ENCODE measurements around the gene MAOA. TPM values are rescaled to one million over a fixed set of nuclear protein-coding genes. Genes with fewer than 3 reads are reported as not detected.
A peak's percentile ranks its signal among the peaks of the same experiment; 100 is the strongest.

MAOA gene
- total RNA-seq, 1 donor from 2014 or later, result 202 TPM

- Mint-ChIP-seq H3K27me3 (ENCODE audit: low read depth) (no peaks in the 10 kb centered on the region), H3K4me1 (ENCODE audit: low read depth) (peaks cover 43% of the 10 kb centered on the region), H3K4me3 (ENCODE audit: low read depth) (peak overlapping the region; percentile 44), H3K9me3 (peaks cover under 1% of the 10 kb centered on the region), H3K36me3 (ENCODE audit: low read depth) (peaks cover under 1% of the 10 kb centered on the region), H3K27ac (peak overlapping the region; percentile 85)
- intact Hi-C loops (cut with micrococcal nuclease), result loop anchor here (1.0 to 5.0 kb wide), 4 partner anchors 11 to 164 kb away; no protein-coding TSS in a partner anchor
- DNase-seq (ENCODE audit: low spot score), result no peak
Observed at GRCh38 chrX:43643201-43643600, 12.9 kb upstream of the MAOA start.

DNA sequence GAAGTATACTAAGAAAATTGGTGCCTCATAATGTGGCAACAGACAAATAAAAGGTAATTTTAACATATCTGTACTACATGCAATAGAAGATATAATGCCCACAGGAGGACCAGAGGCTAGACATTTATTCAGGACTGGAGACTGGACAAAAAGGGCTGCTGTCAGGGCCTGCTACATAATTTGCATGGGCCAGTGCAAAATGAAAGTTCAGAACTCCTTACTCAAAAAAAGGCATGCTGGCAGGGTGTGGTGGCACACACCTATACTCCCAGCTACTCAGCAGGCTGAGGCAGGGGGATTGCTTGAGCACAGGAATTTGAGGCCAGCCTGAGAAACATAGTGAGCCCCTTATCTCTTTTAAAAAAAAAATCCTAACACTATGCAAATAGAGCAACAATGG, 12.4 kb upstream of the MAOA start:
- Mint-ChIP-seq H3K9me3 (no peaks in the 10 kb centered on the region), H3K36me3 (ENCODE audit: low read depth) (no peaks in the 10 kb centered on the region), H3K4me3 (ENCODE audit: low read depth) (peak overlapping the region; percentile 44), H3K27me3 (ENCODE audit: low read depth) (no peaks in the 10 kb centered on the region), H3K4me1 (ENCODE audit: low read depth) (peaks cover 45% of the 10 kb centered on the region), H3K27ac (peak overlapping the region; percentile 85)
- intact Hi-C loops (cut with micrococcal nuclease), result loop anchor here (1.0 to 5.0 kb wide), 5 partner anchors 11 to 164 kb away; no protein-coding TSS in a partner anchor
- no peak for DNase-seq (ENCODE audit: low spot score)

DNA sequence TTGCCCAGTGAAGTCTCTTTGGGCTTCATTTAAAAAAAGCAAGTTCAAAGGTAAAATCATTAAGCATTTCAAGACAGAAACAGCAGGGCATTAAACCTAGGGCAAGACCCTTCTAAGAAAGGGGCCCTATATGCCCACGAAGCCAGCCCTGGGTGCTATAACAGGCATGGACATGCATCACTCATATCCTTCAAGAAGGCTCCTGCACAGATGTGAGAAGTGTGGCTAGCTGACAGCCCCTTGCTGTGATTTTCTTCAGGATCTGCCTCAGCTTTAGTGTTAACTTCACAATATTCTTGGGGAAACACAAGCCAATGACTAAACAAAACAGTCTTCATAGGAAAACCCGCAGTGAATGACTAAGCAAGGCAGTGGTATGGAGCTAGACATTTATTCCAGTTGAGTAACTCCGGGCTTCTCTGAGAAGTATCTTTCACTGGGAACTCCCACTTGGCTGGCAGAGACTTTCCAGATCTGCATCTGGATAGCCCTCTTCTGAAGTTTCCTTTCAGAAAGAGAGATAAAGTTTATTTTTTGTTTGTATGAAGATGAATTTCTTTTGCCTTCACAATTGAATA, 11.9 kb upstream of the MAOA start:
- Mint-ChIP-seq H3K4me3 (ENCODE audit: low read depth) (peak overlapping the region; percentile 13), H3K4me1 (ENCODE audit: low read depth) (peaks cover 45% of the 10 kb centered on the region), H3K9me3 (no peaks in the 10 kb centered on the region), H3K36me3 (ENCODE audit: low read depth) (no peaks in the 10 kb centered on the region), H3K27me3 (ENCODE audit: low read depth) (no peaks in the 10 kb centered on the region), H3K27ac (peak overlapping the region; percentile 85)
- intact Hi-C loops (cut with micrococcal nuclease), result loop anchor here (1.0 to 5.0 kb wide), 3 partner anchors 54 to 163 kb away; no protein-coding TSS in a partner anchor
- no peak for DNase-seq (ENCODE audit: low spot score)

DNA sequence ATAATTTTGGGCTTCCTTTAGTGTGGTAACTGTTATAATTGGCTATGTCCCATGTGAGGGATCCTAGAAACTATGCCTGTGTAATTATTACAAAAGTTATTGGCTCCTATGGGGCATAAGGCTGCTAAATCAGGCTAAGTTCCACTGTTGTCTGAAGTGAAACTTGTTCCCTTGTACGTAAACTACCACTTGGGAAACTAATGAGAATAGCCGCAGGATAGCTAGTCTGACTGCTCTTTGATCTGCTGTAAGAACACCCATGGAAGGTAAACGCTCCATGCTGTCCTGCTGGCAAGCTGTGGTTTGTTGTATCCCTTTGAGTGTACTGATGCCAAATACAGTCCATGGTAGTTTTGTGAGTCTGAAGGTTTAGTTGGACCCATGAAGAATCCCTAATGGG, 9.3 kb upstream of the MAOA start:
- no peak for DNase-seq (ENCODE audit: low spot score)
- H3K4me1 Mint-ChIP-seq (ENCODE audit: low read depth), result peaks cover 35% of the 10 kb centered on the region
- H3K4me3 Mint-ChIP-seq (ENCODE audit: low read depth), result no peak overlapping the region
- no peaks in the 10 kb centered on the region for H3K9me3 Mint-ChIP-seq
- intact Hi-C loops (cut with micrococcal nuclease), result no loop called here
- no peak overlapping the region for H3K27ac Mint-ChIP-seq
- no peaks in the 10 kb centered on the region for H3K27me3 Mint-ChIP-seq (ENCODE audit: low read depth)
- no peaks in the 10 kb centered on the region for H3K36me3 Mint-ChIP-seq (ENCODE audit: low read depth)

DNA sequence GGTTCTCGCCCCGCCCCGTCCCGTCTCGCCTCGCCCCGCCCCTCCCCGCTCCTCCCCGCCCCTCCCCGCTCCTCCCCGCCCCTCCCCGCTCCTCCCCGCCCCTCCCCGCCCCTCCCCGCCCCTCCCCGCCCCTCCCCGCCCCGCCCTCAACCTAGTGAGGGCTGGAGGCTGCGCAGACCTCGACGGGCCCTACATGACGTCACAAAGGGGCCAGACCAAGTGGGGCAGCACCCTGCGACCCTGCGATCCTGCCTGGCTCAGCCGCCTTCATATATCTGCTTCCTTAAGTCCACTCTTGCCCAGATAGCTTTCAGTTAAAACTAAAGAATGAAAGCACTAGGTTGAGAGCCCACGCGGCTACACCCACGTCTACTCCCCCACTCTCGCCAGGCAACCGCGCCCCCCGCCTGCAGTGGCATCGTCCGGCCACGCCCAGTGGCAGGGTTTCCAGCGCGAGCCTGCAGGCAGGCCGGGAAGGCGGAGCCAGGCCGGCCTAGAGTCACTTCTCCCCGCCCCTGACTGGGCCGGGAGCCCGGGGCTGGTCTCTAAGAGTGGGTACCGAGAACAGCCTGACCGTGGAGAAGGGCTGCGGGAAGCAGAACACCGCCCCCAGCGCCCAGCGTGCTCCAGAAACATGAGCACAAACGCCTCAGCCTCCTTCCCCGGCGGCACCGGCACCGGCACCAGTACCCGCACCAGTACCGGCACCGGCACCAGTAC, 1.5 kb upstream of the MAOA start:
- H3K27ac Mint-ChIP-seq, result peak overlapping the region; percentile 100
- H3K36me3 Mint-ChIP-seq (ENCODE audit: low read depth), result peaks cover 19% of the 10 kb centered on the region
- no peaks in the 10 kb centered on the region for H3K9me3 Mint-ChIP-seq
- peak; percentile 86 for DNase-seq (ENCODE audit: low spot score)
- peaks cover 17% of the 10 kb centered on the region for H3K4me1 Mint-ChIP-seq (ENCODE audit: low read depth)
- intact Hi-C loops (cut with micrococcal nuclease), result loop anchor here (1.0 to 10.0 kb wide), 5 partner anchors 11 to 1220 kb away; partner anchors contain the start of gene KDM6A
- peak overlapping the region; percentile 97 for H3K4me3 Mint-ChIP-seq (ENCODE audit: low read depth)
- H3K27me3 Mint-ChIP-seq (ENCODE audit: low read depth), result no peaks in the 10 kb centered on the region

- H3K4me3 Mint-ChIP-seq (ENCODE audit: low read depth), result peak overlapping the region; percentile 97
- intact Hi-C loops (cut with micrococcal nuclease), result loop anchor here (5.0 to 10.0 kb wide), 4 partner anchors 72 to 1219 kb away; partner anchors contain the start of gene KDM6A
- H3K36me3 Mint-ChIP-seq (ENCODE audit: low read depth), result peaks cover 19% of the 10 kb centered on the region
- peak overlapping the region; percentile 87 for H3K27ac Mint-ChIP-seq
- H3K27me3 Mint-ChIP-seq (ENCODE audit: low read depth), result no peaks in the 10 kb centered on the region
- DNase-seq (ENCODE audit: low spot score), result peak; percentile 21
- H3K4me1 Mint-ChIP-seq (ENCODE audit: low read depth), result peaks cover 17% of the 10 kb centered on the region
- H3K9me3 Mint-ChIP-seq, result no peaks in the 10 kb centered on the region
Observed at GRCh38 chrX:43655151-43656004, 721 bp upstream of the MAOA start.

GRCh38 chrX:43657671-43658070, 1.6 kb downstream of the MAOA start:
- H3K4me1 Mint-ChIP-seq (ENCODE audit: low read depth), result peaks cover 16% of the 10 kb centered on the region
- no peaks in the 10 kb centered on the region for H3K9me3 Mint-ChIP-seq
- H3K27ac Mint-ChIP-seq, result no peak overlapping the region
- peaks cover 19% of the 10 kb centered on the region for H3K36me3 Mint-ChIP-seq (ENCODE audit: low read depth)
- no peak for DNase-seq (ENCODE audit: low spot score)
- H3K27me3 Mint-ChIP-seq (ENCODE audit: low read depth), result no peaks in the 10 kb centered on the region
- intact Hi-C loops (cut with micrococcal nuclease), result loop anchor here (5.0 to 10.0 kb wide), 4 partner anchors 70 to 1217 kb away; partner anchors contain the start of gene KDM6A
- H3K4me3 Mint-ChIP-seq (ENCODE audit: low read depth), result peak overlapping the region; percentile 89

DNA sequence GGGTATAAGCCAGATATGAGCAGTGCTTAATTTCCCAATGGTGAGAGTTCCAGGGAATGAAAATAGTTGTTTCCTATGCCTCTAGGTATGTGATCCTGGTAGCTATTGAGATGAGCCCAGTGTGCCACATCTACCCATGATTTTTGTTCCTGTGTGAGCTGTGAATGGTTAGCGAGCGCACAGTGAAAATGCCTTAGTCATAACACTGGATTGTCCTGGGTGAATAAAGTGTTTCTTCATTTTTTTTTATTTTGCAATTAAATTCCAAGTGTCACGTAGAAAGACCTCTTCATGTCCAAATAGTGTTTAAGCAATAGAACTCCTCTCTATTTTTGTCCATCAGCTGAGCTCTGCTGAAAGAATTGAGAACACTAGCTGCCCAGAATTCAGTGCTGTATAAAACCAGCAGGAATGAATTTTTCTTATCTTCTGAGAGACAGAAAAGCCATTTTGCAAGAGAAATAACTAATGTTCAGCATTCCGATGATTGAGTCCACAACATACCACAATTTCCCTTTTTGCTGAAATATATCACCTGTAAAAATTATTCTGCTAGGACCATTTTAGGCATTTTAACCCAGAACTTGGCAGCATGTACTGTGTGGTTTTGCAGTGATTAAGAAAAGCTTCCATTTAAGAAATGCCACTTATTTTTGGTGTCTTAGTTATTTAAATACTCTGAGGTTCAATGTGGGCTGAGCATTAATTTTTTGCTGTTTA, 5.6 kb downstream of the MAOA start:
- Mint-ChIP-seq H3K27me3 (ENCODE audit: low read depth) (no peaks in the 10 kb centered on the region), H3K36me3 (ENCODE audit: low read depth) (peaks cover 46% of the 10 kb centered on the region), H3K27ac (no peak overlapping the region), H3K9me3 (no peaks in the 10 kb centered on the region), H3K4me3 (ENCODE audit: low read depth) (no peak overlapping the region), H3K4me1 (ENCODE audit: low read depth) (peaks cover 36% of the 10 kb centered on the region)
- no peak for DNase-seq (ENCODE audit: low spot score)
- intact Hi-C loops (cut with micrococcal nuclease), result no loop called here

DNA sequence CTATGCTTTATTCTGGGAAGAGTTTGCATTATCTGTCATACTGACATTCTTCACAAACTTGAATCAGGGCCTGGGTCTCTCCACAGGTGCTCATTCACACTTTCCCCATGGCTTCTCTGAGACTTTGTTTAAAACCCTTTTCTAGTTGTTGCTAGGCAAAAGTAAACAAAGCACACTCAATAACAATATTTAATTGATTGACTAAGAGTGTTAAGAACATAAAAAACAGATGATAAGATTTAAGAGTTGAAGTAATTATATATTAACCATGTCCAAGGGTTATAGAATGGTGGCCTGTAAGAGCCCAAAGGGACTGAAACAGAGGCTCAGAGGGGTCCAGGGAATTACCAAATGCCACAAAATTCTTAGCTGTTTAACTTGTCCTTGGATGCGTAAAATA, 7.1 kb downstream of the MAOA start:
- no peaks in the 10 kb centered on the region for H3K27me3 Mint-ChIP-seq (ENCODE audit: low read depth)
- intact Hi-C loops (cut with micrococcal nuclease), result no loop called here
- H3K4me1 Mint-ChIP-seq (ENCODE audit: low read depth), result peaks cover 35% of the 10 kb centered on the region
- no peaks in the 10 kb centered on the region for H3K9me3 Mint-ChIP-seq
- no peak overlapping the region for H3K27ac Mint-ChIP-seq
- no peak overlapping the region for H3K4me3 Mint-ChIP-seq (ENCODE audit: low read depth)
- no peak for DNase-seq (ENCODE audit: low spot score)
- H3K36me3 Mint-ChIP-seq (ENCODE audit: low read depth), result peaks cover 46% of the 10 kb centered on the region

DNA sequence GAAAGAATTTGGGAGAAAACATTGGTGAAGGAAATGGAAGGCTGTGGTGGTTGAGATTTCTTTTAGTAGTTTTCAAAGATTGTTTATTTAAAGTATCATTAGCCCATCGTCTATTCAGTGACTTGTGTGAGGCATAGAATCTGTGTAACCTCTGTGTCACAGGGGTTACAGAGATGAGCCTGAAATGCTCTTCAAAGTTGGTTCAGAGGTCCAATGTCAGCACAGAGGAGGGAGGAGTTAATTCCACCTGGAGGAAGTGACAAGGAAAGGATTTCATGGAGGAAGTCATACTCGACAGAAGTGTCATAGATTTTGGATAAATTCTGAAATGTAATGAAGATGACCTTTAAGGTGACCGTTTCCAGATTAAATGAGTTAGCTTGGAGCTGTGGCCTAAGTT, 8.2 kb downstream of the MAOA start:
- no peak for DNase-seq (ENCODE audit: low spot score)
- Mint-ChIP-seq H3K36me3 (ENCODE audit: low read depth) (peaks cover 43% of the 10 kb centered on the region), H3K9me3 (no peaks in the 10 kb centered on the region), H3K27me3 (ENCODE audit: low read depth) (no peaks in the 10 kb centered on the region), H3K27ac (no peak overlapping the region), H3K4me3 (ENCODE audit: low read depth) (no peak overlapping the region), H3K4me1 (ENCODE audit: low read depth) (peaks cover 31% of the 10 kb centered on the region)
- intact Hi-C loops (cut with micrococcal nuclease), result no loop called here

DNA sequence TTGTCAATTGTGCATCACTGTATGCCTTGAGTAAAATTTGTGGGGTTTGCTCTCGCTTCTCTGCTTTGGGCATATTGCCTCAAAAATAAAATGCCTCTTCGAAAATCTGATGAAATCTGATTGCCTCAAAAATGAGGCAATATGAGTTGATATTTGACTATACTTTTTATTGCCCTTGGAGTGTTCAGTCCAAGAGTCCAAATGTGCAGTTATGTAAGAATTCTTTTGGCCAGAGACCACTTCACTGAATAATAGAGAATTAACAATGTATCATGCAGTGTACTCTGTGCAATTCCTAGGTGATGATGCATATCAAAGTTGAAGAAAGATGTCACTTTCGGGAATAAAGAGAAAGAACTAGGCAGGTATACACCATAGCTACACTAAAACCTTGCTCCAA, 8.6 kb downstream of the MAOA start:
- Mint-ChIP-seq H3K4me1 (ENCODE audit: low read depth) (peaks cover 34% of the 10 kb centered on the region), H3K9me3 (no peaks in the 10 kb centered on the region), H3K36me3 (ENCODE audit: low read depth) (peaks cover 47% of the 10 kb centered on the region), H3K27me3 (ENCODE audit: low read depth) (no peaks in the 10 kb centered on the region), H3K4me3 (ENCODE audit: low read depth) (no peak overlapping the region), H3K27ac (peak overlapping the region; percentile 12)
- intact Hi-C loops (cut with micrococcal nuclease), result no loop called here
- DNase-seq (ENCODE audit: low spot score), result no peak

DNA sequence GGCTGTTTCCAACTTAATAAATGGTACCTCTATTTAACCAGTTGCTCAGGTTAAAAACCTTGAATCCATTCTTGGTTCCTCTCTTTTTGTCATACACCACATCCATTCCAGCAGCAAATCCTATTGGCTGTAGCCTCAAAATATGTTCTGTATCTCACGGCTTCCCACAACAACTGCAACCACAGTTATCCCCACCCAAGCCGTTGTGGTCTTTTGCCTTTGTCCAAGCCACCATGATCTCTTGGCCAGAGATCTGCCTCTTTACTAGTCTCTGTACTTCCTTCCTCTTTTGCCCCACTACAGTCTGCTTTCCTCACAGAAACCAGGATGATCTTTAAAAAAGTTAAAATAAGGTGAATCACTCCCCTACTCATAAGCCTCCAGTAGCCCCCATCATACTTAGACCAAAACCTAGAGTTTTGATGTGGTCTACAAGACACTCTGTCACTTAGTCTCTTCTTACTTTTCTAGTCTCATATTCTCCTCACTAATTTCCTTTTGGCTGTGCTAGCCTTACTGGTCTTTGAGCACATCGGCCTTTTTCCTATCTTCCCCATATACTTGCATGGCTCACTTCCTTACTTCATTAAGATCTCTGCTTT, 10.3 kb downstream of the MAOA start:
- peaks cover 34% of the 10 kb centered on the region for H3K4me1 Mint-ChIP-seq (ENCODE audit: low read depth)

More for the DNA sequence above, 10.3 kb downstream of the MAOA start:
- Mint-ChIP-seq H3K27me3 (ENCODE audit: low read depth) (no peaks in the 10 kb centered on the region), H3K9me3 (no peaks in the 10 kb centered on the region), H3K27ac (peak overlapping the region; percentile 63), H3K36me3 (ENCODE audit: low read depth) (peaks cover 52% of the 10 kb centered on the region), H3K4me3 (ENCODE audit: low read depth) (peak overlapping the region; percentile 19)
- no peak for DNase-seq (ENCODE audit: low spot score)
- intact Hi-C loops (cut with micrococcal nuclease), result no loop called here

Data from activated T-helper 2 cell treated with anti-CD3 and anti-CD28 coated beads, Interferon-gamma antibody, Interleukin-2, Interleukin-4, amounts not matched to agents 10 μg/mL and 5 μg/mL and 100 μg/mL, durations not matched to agents 14 hours and 24 hours and 36 hours (primary cell).